OCI-LY7 (cell line): ENCODE data around the gene HTR3A.

ENCODE experiments used
- EZH2phosphoT487 ChIP-seq: fragments of 200-600 bp; sonication (generic); IDR thresholded peaks from 2 replicates; pipeline ENCODE4 v1.6.1; 2018; ENCODE audit warnings: low read depth, borderline replicate concordance, mild to moderate bottlenecking, mixed run types, antibody characterized with exemption, low read length, moderate library complexity, mixed read lengths
- TF ChIP-seq, protein P1 (sequence below): fragments of 200-600 bp; sonication (generic); conservative IDR thresholded peaks from 2 replicates; pipeline ENCODE4 v1.5.1; 2014; ENCODE audit warnings: mild to moderate bottlenecking, antibody characterized with exemption, low read length, moderate library complexity, mixed read lengths

GRCh38 chr11:113992459-113993110 is 17.7 kb downstream of the HTR3A start:
- TF ChIP-seq, protein P1, sequence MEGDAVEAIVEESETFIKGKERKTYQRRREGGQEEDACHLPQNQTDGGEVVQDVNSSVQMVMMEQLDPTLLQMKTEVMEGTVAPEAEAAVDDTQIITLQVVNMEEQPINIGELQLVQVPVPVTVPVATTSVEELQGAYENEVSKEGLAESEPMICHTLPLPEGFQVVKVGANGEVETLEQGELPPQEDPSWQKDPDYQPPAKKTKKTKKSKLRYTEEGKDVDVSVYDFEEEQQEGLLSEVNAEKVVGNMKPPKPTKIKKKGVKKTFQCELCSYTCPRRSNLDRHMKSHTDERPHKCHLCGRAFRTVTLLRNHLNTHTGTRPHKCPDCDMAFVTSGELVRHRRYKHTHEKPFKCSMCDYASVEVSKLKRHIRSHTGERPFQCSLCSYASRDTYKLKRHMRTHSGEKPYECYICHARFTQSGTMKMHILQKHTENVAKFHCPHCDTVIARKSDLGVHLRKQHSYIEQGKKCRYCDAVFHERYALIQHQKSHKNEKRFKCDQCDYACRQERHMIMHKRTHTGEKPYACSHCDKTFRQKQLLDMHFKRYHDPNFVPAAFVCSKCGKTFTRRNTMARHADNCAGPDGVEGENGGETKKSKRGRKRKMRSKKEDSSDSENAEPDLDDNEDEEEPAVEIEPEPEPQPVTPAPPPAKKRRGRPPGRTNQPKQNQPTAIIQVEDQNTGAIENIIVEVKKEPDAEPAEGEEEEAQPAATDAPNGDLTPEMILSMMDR = no peak
- TF ChIP-seq EZH2phosphoT487 = no peak
